Astrocyte of the cerebellum (primary cell): ENCODE results near the gene ELAC1.
A peak's percentile ranks its signal among the peaks of the same experiment; 100 is the strongest.

Source experiments
- DNase-seq: peaks from one replicate; pipeline ENCODE4 v3.0.0-alpha.2; 2011; ENCODE audit warnings: low read depth
- H3K4me3 ChIP-seq: 2 replicates; pipeline ENCODE4 v1.5.1; 2011; ENCODE audit warnings: mild to moderate bottlenecking, low read depth, low read length, moderate library complexity
- CTCF ChIP-seq: IDR thresholded peaks from 2 replicates; pipeline ENCODE4 v1.5.1; 2012; ENCODE audit warnings: low read length, low read depth, moderate library complexity, mild to moderate bottlenecking; ENCODE audit errors: missing control alignments
- in situ Hi-C: cut with HindIII; loops from 2 replicates; pipeline ENCODE4 v1.10.0; 2017; ENCODE audit warnings: low sequenced_read_pairs

ELAC1 gene

GRCh38 chr18:51029378-51029693 lies 61.5 kb downstream of the ELAC1 start:
- in situ Hi-C loops = no loop called here
- peak overlapping the region; percentile 45 for H3K4me3 ChIP-seq
- DNase-seq = no peak
- no peak for TF ChIP-seq CTCF

- in situ Hi-C loops = no loop called here
- peak; percentile 90 for DNase-seq
- TF ChIP-seq CTCF = no peak
- H3K4me3 ChIP-seq = peak within 1 kb of the TSS; percentile 45
Measured at GRCh38 chr18:51029694-51030536, 62.1 kb downstream of the ELAC1 start, which contains the start of gene SMAD4. Gene SMAD4 (plus strand): TSS chr18:51030213. CDS start chr18:51047047, 16,834 bp downstream.

GRCh38 chr18:51030537-51031258 lies 62.9 kb downstream of the ELAC1 start:
- H3K4me3 ChIP-seq = peak overlapping the region; percentile 45
- in situ Hi-C loops = no loop called here
- no peak for DNase-seq
- no peak for TF ChIP-seq CTCF

- peak overlapping the region; percentile 45 for H3K4me3 ChIP-seq
- no peak for TF ChIP-seq CTCF
- in situ Hi-C loops = no loop called here
- no peak for DNase-seq
Measured at GRCh38 chr18:51032193-51032592, 64.4 kb downstream of the ELAC1 start.

- no peak overlapping the region for H3K4me3 ChIP-seq
- no peak for TF ChIP-seq CTCF
- no peak for DNase-seq
- in situ Hi-C loops = no loop called here
Measured at GRCh38 chr18:51037230-51037629, 69.4 kb downstream of the ELAC1 start.
